NCI-H2196 (cell line): Measurements from ENCODE around the gene MTERF4.
A peak's percentile ranks its signal among the peaks of the same experiment; 100 is the strongest.

ENCODE experiments used
- DNase-seq: peaks from one replicate; lab custom pipeline; 2025; ENCODE audit not compliant: unreplicated experiment; lab: John Stamatoyannopoulos, UW

MTERF4 gene, protein sequence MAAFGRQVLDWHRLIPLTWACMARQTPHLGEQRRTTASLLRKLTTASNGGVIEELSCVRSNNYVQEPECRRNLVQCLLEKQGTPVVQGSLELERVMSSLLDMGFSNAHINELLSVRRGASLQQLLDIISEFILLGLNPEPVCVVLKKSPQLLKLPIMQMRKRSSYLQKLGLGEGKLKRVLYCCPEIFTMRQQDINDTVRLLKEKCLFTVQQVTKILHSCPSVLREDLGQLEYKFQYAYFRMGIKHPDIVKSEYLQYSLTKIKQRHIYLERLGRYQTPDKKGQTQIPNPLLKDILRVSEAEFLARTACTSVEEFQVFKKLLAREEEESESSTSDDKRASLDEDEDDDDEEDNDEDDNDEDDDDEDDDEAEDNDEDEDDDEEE

DNA sequence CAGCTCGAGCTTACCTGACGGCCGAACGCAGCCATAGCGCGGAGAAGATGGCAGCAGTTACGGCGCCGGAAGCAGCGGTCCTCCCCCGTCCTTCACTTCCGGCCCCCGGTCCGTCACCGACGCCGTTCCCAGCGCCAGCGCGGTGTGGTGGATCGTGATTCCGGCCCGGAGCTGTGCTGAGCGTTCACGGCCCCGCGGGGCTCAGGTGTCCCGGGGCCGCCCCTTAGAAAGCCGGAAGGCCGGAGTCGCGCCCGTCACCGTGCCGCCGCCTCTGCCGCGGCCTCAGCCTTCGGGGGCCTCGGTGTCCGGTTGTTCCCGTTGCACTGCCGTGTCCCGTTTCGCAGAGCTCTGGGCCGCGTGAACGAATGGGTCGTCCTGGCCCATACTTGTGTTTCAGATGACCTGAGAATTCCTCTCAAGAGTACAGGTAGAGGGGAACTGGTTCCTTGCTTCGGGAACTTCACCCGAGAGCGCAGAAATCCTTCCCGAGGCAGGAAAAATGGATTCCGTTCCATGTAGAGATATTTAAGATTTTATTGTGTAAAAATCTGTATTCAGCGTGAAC, at the start of gene MTERF4:
Gene MTERF4 (minus strand): TSS at position 49 of the 565 bp plus-strand sequence. CDS start 14 bp downstream, at position 35.
- DNase-seq: peak; percentile 93

DNA sequence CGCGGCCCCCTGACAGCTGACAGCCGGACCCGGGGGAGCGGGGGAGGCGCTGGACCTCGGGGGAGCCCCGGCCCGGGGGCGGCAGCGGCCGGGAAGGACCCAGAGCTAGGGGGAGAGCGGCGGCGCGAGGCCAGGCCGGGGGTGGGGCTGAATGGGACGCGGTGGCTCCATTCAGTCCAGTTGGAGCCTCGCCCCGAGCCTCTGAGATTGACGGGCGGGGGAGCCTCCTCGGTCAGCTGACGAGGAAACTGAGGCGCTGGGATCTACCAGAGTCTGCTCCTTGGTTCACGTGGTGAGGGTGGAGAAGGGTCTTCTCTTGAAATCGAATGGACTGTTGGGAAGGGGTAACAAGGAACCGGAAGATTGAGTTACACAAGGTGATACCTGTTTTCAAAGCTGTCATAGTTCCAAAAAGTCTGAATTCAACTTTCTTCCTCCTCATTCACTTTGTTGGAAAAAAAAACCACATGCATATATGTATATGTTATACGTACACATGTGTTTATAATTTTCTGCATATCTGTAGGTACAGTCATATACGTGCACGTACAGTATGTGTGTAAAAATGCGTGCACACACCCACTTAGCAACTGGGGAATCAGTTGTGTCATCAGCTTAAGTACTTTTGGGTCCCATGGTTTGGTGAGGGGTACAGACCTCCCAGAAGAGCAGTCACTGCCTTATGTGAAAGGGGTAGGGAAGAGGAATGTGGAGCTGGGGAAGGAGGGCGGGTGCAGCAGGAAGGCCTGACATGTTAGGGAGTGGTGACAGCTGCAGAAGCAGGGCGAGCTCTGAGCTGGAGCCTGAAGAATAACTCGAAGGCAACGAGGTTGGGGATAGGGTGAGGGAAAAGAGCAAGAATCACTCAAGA, 48.8 kb upstream of the MTERF4 start:
- no peak for DNase-seq

DNA sequence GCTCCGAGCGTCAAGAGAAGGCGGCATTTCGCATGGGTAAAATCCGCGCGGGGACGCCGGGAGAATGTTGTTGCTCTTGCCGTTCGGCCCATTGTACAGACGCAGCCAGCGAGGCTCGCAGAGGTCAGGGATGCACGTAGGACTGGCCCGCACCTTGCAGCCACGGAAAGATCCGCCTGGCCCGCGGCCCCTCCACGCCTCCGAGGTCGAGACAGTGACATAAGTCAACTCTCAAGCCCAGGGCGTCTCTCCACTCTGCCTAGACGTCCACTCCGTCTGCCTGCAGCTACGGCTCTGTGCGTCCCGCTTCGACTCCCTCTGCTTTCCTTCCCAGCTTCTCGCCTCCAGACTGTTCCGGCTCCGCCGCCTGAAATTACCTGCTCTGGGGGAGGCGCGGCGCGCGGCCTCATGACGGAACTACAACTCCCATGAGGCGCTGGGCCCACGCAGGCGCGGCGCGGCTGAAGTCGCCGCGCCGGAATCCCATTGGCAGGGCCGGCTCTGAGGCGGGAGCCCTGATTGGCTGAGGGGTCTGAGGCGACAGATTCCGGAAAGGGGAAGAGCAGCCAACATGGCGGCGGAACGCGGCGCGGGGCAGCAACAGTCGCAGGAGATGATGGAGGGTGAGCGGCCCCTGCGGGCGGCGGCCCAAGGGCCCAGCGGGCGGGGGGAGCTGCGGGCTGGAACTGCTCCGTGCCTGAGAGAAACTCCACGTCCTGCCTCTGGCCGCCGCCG, 48.0 kb upstream of the MTERF4 start, which contains the start of gene PPP1R7:
Gene PPP1R7 (plus strand): TSS at position 543 of the 735 bp plus-strand sequence. CDS start 29 bp downstream, at position 572.
- peak; percentile 97 for DNase-seq

DNA sequence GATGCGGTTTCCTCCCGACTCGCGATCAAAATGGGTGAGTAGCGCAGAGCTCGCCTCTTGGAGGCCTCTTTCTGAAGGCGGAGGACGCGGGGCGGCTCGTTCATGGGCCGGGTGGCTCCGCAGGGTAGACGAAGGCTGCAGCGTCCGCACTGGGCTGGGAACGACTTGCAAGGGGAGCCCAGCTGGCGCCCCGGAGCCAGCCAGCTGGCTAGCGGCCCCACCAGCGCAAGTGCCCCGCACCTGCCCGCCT, 47.5 kb upstream of the MTERF4 start:
- DNase-seq: no peak

DNA sequence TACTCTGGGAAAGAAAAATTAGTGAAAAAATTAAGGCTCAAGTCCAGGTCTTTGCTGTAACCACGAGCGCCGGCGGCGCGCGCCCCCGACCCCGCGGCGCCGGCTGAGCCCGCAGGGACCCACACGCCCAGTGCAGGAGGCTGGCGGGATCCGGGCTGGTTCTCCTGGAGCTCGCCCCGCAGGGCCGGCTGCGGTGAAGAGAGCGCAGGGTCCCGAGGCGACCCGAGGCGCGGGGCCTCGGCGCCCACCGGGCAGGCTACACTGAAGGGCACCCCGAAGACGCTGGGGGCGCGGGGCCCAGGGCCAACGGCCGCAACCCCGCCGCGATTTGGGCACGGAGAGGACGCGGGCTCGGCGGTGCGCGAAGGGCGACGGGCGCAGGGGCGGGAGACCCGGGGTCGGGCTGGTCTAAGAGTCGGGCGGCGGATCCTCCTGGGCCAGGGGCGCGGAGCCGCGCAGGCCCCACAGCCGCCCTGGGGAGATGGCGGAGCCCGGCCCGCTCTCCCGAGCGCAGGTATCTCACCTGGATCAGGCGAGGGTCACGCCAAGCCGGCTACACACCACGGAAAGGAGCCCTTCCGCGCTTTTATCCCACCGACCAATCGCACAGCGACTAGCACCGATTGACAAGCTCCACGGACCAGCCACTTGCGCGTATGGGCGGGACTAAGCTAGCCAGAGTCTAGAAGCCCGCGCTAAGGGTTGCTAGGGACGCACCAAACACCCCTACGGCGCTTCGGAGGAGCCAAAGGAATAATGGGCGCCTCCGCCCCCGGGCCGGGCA, 47.0 kb upstream of the MTERF4 start, which contains the start of gene PASK:
Gene PASK (minus strand): TSS at position 582 of the 784 bp plus-strand sequence. CDS start 6,440 bp downstream, outside the sequence.
- DNase-seq: peak; percentile 97

DNA sequence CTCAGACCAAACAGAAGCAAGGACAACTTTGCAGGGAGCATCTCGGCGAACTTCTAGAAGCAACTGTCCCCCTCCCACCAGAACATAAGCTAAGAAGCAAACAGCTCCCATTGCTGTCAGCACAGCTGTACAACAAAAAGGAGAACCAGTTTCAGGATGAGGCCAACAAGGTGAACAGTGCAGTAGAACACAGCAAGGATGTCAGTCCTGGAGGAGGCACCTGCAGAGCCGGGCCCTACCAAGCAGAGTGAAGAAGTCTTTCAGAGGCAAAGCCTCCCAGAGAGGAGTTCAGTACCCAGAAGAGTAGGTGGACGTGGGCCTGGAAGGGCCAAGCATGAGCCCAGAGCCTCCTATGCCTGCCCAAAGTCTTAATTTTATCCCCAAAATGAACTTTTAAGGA, 46.2 kb upstream of the MTERF4 start:
- no peak for DNase-seq

DNA sequence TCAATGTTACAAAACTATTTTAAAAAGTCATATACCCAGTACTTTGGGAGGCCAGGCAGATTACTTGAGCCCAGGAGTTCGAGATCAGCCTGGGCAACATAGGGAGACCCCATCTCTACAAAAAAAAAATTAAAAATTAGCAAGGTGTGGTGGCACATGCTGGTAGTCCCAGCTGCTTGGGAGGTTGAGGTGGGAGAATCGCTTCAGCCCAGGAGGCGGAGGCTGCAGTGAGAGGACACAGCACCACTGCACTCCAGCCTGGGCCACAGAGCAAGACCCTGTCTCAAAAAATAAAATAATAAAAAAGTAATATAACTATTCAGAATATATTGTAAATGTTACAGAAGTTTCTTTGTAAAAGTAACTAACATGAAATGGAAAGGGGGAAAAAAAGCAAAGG, 45.2 kb upstream of the MTERF4 start:
- DNase-seq: no peak

DNA sequence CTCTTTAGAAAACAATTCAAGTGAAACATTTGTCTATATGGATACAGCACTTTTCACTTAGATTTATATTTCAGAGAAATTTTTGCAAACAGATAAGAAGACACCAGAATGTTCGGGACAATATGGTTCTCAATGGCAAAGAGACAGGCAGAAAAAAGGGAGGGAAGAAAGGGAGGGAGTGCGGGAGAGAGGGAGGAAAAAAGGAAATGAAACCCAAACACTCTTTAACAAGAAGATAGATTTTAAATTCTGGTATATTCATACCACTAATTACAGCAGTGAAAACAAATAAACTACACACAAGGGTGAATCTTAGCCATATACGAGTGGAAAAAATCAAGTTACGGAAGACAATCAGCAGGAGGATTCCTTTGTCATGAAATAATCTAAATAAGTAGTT, 44.2 kb upstream of the MTERF4 start:
- no peak for DNase-seq

DNA sequence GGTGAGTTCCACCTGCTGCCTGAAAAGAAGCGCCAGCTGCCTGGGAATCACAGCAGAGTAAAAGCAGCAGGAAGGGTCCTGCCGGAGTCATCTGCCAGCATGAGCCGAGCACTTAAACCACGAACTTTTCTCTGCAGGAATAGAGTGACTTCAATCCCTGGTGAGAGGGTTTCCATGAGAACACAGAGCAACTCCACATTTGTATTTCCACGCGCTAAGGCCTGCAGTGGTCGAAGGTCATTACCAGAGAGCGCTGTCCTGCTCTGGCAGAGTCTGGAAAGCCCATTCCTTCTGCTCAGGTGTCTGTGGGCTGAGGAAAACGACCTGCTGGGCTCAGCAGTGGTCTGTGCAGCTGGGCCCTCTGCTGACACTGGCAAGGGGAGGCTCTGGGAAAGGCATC, 40.5 kb upstream of the MTERF4 start:
- DNase-seq: no peak

DNA sequence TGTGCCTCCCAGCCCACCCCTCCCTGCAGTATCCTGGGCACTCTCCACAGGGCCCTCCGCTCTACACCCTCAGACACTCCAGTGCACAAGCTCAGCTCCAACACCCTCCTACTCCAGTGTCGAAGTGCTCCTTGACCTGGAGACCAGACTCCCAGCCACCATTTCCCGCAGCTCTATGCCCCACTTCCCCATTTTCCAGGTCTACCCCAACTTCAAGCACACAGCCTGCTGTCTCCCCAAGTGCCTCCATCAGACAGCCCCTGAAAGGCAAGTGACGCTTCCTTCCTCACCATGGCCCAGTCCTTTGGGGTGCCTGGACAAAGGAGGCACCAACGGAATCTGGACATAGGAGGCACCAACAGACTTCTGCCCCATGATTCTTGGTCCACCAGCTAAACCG, 40.0 kb upstream of the MTERF4 start:
- DNase-seq: no peak

DNA sequence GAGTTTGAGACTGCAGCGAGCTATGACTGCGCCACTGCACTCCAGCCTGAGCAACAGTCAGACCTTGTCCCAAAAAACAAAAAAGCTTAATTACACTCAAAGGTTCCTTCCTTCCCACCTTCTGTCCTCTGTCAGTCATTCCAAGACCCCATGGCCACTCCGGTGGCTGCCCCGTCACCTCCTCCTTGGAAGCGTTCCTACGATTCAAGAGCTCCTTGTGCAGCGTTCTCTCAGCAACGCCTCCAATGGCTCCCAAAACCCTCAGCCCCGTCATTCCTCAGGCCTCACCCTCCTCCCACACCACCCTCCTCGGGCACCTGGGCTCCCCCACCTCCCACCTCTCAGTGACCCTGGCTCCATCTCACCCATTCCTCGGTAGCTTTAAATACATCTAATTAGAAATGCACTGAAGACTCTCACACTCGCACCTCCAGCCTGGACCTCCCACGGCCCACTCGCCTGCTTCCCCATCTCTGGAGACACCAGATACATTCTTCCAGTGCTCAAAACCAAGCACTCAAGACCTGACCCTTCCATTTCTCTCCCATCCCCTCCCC, 39.2 kb upstream of the MTERF4 start:
- DNase-seq: no peak

DNA sequence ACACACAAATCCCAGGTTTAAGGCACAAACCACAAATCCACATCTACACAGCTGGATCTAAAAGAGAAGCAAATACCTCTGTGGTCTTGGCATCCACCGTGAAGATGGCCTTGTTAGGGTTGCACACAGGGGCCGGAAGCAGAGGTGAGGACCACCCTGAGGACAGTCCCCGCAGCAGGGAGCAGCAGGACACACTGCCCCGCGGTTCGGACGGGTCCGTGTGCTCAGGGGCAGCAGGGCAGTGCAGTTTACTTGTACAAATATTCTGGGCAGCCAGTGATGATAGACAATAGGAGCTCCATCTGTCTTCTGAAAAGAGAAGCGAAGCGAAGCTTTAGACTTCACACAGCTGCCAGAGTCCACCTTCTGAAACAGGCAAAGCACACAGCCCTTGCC, 38.4 kb upstream of the MTERF4 start:
- no peak for DNase-seq

DNA sequence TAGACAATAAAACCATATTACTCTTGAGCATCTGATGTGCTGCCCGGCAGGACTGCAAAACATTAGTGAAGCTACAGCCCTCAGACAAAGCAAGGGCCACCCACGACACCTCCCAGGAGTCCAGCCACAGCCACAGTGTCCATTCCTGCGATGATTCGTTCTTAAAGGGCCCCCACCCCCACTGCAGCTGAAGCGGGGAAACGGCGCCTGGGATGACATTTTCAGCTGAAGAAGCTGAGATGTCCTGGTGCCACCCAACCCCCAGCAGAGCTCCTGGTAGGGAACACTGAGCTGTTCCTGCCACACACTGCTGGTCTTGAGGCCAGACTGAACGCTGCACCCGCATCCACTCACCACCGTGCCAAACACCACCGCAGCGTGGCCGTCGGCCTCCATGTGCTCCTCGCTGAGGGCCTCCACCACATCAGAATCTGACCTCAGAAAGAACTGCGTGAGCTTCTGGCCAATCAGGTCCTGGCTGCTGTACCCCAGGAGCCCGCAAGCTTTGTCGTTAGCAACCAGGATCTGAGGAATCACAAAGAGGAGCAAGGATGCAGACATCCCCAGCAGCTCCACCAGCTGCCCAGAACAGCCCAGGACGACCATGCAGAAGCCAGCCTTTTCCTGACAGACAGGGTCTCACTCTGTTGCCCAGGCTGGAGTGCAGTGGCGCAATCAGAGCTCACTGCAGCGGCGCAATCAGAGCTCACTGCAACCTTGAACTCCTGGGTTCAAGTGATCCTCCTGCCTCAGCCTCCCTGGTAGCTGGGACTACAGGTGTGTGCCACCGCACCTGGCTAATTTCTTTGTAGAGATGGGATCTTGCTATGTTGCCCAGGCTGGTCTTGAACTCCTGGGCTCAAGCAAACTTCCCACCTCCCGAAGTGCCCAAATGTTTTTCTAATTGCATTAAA, 37.7 kb upstream of the MTERF4 start:
- no peak for DNase-seq

DNA sequence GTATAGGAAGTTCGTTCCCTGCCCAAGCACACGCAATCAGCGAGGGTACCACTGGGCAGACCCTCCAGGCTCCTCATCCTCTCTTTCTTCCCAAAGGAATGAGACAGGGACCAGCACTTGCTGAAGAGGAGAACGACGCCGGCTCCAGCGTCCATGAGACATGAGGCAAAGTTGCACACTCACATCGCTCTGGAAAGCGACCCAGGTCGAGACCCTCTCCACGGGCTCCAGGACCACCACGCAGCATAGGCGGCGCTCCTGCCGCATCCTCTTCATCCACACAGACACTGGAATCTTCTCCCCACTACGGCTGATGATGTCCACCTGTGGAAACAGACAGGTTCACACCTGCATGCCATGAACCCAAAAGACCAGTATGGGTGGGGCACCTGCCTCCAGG, 36.4 kb upstream of the MTERF4 start:
- DNase-seq: no peak

DNA sequence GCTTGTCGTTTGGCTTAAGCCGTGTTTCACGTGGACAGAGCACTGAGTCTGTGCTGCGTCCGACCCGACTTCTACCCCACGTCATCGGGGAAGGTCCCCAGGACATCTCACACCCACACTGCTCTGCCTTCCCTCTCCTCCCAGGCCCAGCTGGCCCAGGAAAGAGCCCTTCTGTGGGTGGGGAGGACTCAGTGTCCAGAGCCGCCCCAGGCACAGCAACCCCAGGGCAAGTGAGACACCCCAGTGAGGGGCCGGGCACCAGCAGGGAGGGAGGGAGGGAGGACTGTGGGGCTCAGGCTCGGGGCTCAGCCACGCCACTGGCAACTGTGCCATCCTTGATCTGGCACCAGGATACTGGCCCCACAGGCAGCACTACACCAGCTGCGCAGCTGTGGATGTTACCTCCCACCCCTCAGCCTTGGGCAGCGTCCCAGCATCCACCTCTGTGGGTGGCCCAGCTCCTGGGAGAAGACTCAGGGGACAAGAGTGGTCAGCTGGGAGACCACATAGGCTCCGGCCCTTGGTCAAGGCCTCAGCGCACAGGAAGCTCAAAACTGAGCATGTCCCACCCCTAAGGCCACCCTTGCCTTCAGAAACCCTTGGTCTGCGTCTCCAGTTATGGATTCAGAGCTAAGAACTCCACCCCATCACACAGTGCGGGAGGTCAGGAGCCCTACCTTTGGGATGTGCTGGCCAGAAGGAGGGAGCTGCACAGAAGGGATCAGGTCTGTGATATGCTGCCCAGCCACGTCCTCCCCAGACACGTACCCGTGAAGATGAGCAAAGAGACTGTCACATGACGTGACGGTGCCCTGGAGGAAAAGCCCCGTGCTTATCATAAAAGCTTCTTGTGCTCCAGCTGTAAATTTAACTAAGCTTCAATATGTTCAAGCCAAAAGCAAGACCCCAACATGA, 35.4 kb upstream of the MTERF4 start:
- no peak for DNase-seq

DNA sequence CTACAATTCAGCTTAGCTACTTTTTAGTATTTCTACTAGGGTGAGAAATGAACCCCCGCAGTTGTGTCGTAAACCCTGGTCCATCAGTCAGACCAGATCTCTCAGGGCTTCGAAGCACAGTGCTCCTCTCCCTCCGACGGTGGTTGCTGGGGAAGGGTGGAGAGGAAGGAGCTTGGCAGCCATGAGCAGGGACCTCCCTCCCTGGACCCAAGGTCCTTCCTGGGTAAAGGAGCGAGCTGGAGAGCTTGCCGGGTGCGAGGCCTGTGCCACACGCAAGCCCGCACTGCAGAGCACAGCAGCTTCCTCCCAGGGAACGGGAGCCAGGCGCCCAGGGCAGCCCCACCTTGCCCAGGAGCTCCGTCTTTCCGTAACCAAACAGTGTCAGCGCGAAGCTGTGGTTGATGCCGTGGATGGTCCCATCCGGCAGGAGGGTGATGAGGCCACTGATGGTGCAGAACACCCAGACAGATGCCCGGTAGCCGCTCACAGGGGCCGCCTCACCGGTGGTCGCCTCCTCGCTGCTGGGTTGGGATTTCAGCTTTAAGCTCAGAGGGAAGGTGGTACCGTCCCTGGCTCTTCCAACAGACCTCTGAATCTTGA, 34.7 kb upstream of the MTERF4 start:
- DNase-seq: no peak

DNA sequence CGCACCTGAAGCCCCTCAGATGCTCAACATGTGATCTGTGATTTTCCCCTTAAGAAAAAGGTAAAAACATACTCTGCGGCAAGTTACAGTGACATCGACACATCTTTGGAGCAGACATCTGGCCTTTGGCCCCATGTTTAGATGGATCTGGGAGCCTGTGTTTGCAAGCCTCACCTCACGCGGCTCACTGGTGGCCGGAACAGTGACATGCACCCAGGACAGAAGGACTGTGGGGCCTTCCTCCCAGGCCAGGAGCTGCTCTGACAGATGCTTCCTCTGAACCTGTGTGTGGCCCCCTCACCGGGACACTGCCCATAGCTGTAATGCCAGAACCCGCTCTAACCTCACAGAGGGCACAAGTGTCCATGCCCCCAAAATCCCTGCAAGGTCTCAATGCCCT, 34.1 kb upstream of the MTERF4 start:
- no peak for DNase-seq

DNA sequence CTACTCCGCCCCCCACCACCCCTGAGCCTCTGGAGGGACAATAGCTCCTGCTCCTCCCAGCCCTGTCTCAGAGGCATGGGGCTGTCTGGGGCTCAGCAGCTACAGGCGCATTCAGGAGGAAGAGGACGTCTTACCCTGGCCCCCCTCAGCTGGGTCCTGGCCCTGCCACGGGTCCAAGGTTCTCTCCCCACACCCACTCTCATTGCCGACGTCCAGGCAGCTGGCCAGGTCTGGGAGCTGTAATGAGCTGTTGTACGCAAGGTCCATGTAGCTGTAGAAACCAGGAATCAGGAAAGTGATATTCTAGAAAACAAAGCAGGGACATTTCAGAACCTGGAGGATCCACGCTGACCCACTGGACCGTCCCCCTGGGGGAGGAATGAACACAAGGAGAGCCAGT, 33.6 kb upstream of the MTERF4 start:
- DNase-seq: no peak
